ENCODE measurements around the gene CREB1. TPM values are rescaled to one million over a fixed set of nuclear protein-coding genes. Genes with fewer than 3 reads are reported as not detected.

Gene CREB1
- total and polyA plus RNA-seq, 10 of the 15 experiments (the other 5 are each of a cell fraction or from before 2014, with no cell fraction given), result 13.4 to 76.9 (median 39.5) TPM

DNA sequence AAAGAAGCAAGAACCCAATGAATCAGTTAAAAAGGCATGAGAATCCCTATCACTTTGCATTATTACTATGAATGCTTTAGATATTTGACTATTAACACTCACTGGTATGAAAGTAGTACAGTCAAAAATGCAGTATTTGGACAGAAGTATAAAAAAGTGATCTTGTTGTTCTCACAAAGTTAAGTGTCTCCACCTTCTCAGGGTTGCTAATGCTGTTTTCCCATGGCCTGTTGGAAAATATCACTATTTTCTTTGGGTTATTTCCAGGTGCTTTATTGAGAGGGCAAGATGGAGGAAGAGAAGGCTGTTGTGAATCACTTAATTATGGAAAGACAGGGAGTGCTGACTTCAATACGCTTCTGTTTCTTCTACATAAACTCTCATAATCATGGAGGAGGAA, 13.6 kb upstream of the CREB1 start:
- ChIA-PET RAD21 (ENCODE audit: unreplicated experiment) (no interaction called here), POLR2A (no interaction called here), SMC1A (ENCODE audit: uncharacterized antibody, unreplicated experiment) (no interaction called here), CTCF (interaction anchor here (1.1 to 1.8 kb wide), 2 partner anchors 10 to 11 kb away, joined by 3 to 4 read pairs; no protein-coding TSS in a partner anchor)
- no peaks in the 10 kb centered on the region for H3K27me3 ChIP-seq (replicated peaks in 1 of 2; ENCODE audit: control insufficient read depth in 2 of 2, insufficient read depth in 2 of 2, low read length in 1 of 2)
- ATAC-seq (no peak), FAIRE-seq (no peak), DNase-seq (ENCODE audit: low read depth, low spot score) (no peak)
- H2AFZ ChIP-seq (ENCODE audit: control insufficient read depth, low read depth, low read length), result no peak overlapping the region
- no TSS peak for BruUV-seq (replicated peaks)
- no peak overlapping the region for H3K4me3 ChIP-seq
- WGBS (ENCODE audit: insufficient coverage, insufficient replicate concordance, low lambda C conversion rate, missing lambda C conversion rate), result 100% methylated on average over 1 of the region's 1 CpG
- in situ Hi-C loops (cut with MboI), result no loop called here
- H3K4me1 ChIP-seq (ENCODE audit: control insufficient read depth, insufficient read depth, low read length), result peaks cover 5% of the 10 kb centered on the region
- intact Hi-C loops (cut with micrococcal nuclease; ENCODE audit: unreplicated experiment), result no loop called here
- no peaks in the 10 kb centered on the region for H3K36me3 ChIP-seq (ENCODE audit: control insufficient read depth in 2 of 2, insufficient read depth in 2 of 2, low read length in 1 of 2)
- no peak overlapping the region for H3K27ac ChIP-seq (ENCODE audit: control insufficient read depth, insufficient read depth)
- no peaks in the 10 kb centered on the region for H4K20me1 ChIP-seq (ENCODE audit: control insufficient read depth, insufficient read depth)
- H3K4me2 ChIP-seq (ENCODE audit: control insufficient read depth, insufficient read depth), result no peak overlapping the region
- H3K9me3 ChIP-seq (replicated peaks; ENCODE audit: control insufficient read depth, insufficient read depth, low read length), result no peaks in the 10 kb centered on the region
- H3K79me2 ChIP-seq (ENCODE audit: control insufficient read depth, insufficient read depth, low read length), result no peaks in the 10 kb centered on the region
- TF ChIP-seq JUND (IDR thresholded peaks at IDR 0.05; ENCODE audit: low read depth, low read length) (no peak), SRF (IDR thresholded peaks at IDR 0.05; ENCODE audit: low read depth in 2 of 2, low read length in 2 of 2) (no peak), CEBPB (IDR thresholded peaks at IDR 0.05; ENCODE audit: borderline replicate concordance in 1 of 2, low read depth in 2 of 2, low read length in 2 of 2) (no peak), RELB (IDR thresholded peaks at IDR 0.05; ENCODE audit: low read depth) (no peak), HDAC2 (IDR thresholded peaks at IDR 0.05) (no peak), PAX8 (IDR thresholded peaks at IDR 0.05) (no peak), POLR2A (IDR thresholded peaks at IDR 0.05; ENCODE audit: low read depth, low read length) (no peak), ZNF687 (IDR thresholded peaks at IDR 0.05) (no peak), SPI1 (IDR thresholded peaks at IDR 0.05; ENCODE audit: borderline replicate concordance, insufficient read depth, low read depth, low read length) (no peak), LARP7 (IDR thresholded peaks at IDR 0.05) (no peak), IKZF1 (conservative IDR thresholded peaks at IDR 0.05) (no peak), NFXL1 (IDR thresholded peaks at IDR 0.05; ENCODE audit: borderline replicate concordance) (no peak), NFIC (IDR thresholded peaks at IDR 0.05; ENCODE audit: low read depth, low read length) (no peak), GABPA (IDR thresholded peaks at IDR 0.05; ENCODE audit: low read depth) (no peak), NR2C1 (IDR thresholded peaks at IDR 0.05) (no peak), ASH2L (IDR thresholded peaks at IDR 0.05; ENCODE audit: borderline replicate concordance, low read depth) (no peak)
- TF ChIP-seq, protein P1, sequence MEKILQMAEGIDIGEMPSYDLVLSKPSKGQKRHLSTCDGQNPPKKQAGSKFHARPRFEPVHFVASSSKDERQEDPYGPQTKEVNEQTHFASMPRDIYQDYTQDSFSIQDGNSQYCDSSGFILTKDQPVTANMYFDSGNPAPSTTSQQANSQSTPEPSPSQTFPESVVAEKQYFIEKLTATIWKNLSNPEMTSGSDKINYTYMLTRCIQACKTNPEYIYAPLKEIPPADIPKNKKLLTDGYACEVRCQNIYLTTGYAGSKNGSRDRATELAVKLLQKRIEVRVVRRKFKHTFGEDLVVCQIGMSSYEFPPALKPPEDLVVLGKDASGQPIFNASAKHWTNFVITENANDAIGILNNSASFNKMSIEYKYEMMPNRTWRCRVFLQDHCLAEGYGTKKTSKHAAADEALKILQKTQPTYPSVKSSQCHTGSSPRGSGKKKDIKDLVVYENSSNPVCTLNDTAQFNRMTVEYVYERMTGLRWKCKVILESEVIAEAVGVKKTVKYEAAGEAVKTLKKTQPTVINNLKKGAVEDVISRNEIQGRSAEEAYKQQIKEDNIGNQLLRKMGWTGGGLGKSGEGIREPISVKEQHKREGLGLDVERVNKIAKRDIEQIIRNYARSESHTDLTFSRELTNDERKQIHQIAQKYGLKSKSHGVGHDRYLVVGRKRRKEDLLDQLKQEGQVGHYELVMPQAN (conservative IDR thresholded peaks at IDR 0.05), result no peak
- no peak overlapping the region for H3K9ac ChIP-seq (ENCODE audit: control insufficient read depth, insufficient read depth, low read length)
